IMR-90 (cell line): Measurements from ENCODE around the gene FARP1. TPM values are rescaled to one million over a fixed set of nuclear protein-coding genes. Genes with fewer than 3 reads are reported as not detected.
A peak's percentile ranks its signal among the peaks of the same experiment; 100 is the strongest.

Experiments used
- ATAC-seq: fragments of 200-7000 bp; cut with Tn5 transposase; 2 replicates; pipeline ENCODE4 v1.9.1; 2020; ENCODE audit warnings: low read depth, mild to moderate bottlenecking, moderate library complexity
- BruUV-seq: library from RNA; stranded (reverse); fragments of 400-500 nt; replicated peaks from 2 replicates; lab custom pipeline; 2021; lab: Mats Ljungman, UMichigan
- CTCF ChIA-PET: fragments of 300-600 bp; formaldehyde crosslinking; extraction: SDS; loops from one replicate; lab custom pipeline; 2021; ENCODE audit warnings: antibody characterized with exemption; lab: Yijun Ruan, JAX
- POLR2A ChIA-PET: fragments of 300-600 bp; sonication (Branson Sonifier 250); formaldehyde crosslinking; loops from one replicate; lab custom pipeline; 2022; ENCODE audit warnings: antibody characterized with exemption; ENCODE audit not compliant: unreplicated experiment; lab: Charles Lee
- DNase-seq: peaks from one replicate; pipeline ENCODE4 v3.0.0; 2013
- H2AFZ ChIP-seq: replicated peaks from 2 replicates; pipeline ENCODE3; 2013; ENCODE audit warnings: low read length, mild to moderate bottlenecking; ENCODE audit not compliant: poor library complexity
- H2AK5ac ChIP-seq: 2 replicates; pipeline ENCODE4 v1.6.1; 2013; ENCODE audit warnings: low read depth, low read length, inconsistent platforms
- H2AK9ac ChIP-seq: replicated peaks from 2 replicates; pipeline ENCODE3; 2013; ENCODE audit warnings: mild to moderate bottlenecking, low read depth, low read length, moderate library complexity; ENCODE audit not compliant: poor library complexity
- H2BK120ac ChIP-seq: 2 replicates; pipeline ENCODE4 v1.6.1; 2013; ENCODE audit warnings: low read depth, low read length, inconsistent platforms
- H2BK15ac ChIP-seq: 3 replicates; pipeline ENCODE4 v1.6.1; 2013; ENCODE audit warnings: low read depth, low read length, inconsistent platforms
- H2BK20ac ChIP-seq: 2 replicates; pipeline ENCODE4 v1.6.1; 2013; ENCODE audit warnings: low read depth, mild to moderate bottlenecking, inconsistent platforms, low read length, moderate library complexity
- H2BK5ac ChIP-seq: 2 replicates; pipeline ENCODE4 v1.6.1; 2013; ENCODE audit warnings: mild to moderate bottlenecking, low read depth, low read length, inconsistent platforms; ENCODE audit not compliant: poor library complexity, severe bottlenecking
- H3K14ac ChIP-seq: replicated peaks from 2 replicates; pipeline ENCODE4 v1.6.1; 2013; ENCODE audit warnings: low read depth, low read length, inconsistent platforms
- H3K18ac ChIP-seq: 2 replicates; pipeline ENCODE4 v1.6.1; 2013; ENCODE audit warnings: low read depth, low read length, control low read depth
- H3K23ac ChIP-seq: 2 replicates; pipeline ENCODE4 v1.6.1; 2013; ENCODE audit warnings: low read depth, low read length, inconsistent platforms
- H3K27ac ChIP-seq: 2 replicates; pipeline ENCODE4 v1.5.1; 2013; ENCODE audit warnings: mild to moderate bottlenecking, control low read depth, low read length; ENCODE audit not compliant: insufficient read depth
- H3K27me3 ChIP-seq: 2 replicates; pipeline ENCODE4 v1.6.1; 2013; ENCODE audit warnings: low read length; ENCODE audit not compliant: control insufficient read depth, insufficient read depth
- H3K36me3 ChIP-seq: 2 replicates; pipeline ENCODE4 v1.6.1; 2013; ENCODE audit warnings: low read length, mixed read lengths; ENCODE audit not compliant: control insufficient read depth, insufficient read depth
- H3K4ac ChIP-seq: 2 replicates; pipeline ENCODE4 v1.6.1; 2013; ENCODE audit warnings: low read depth, low read length, inconsistent platforms
- H3K4me1 ChIP-seq: 2 replicates; pipeline ENCODE4 v1.6.1; 2013; ENCODE audit warnings: low read length, mixed read lengths; ENCODE audit not compliant: control insufficient read depth, insufficient read depth
- H3K4me2 ChIP-seq: 2 replicates; pipeline ENCODE4 v1.6.1; 2013; ENCODE audit warnings: low read depth, mild to moderate bottlenecking, control low read depth, low read length, moderate library complexity
- H3K4me3 ChIP-seq: 2 replicates; pipeline ENCODE4 v1.5.1; 2013; ENCODE audit warnings: low read depth, mild to moderate bottlenecking, control low read depth, low read length, moderate library complexity; ENCODE audit not compliant: insufficient read depth
- H3K56ac ChIP-seq: 2 replicates; pipeline ENCODE4 v1.6.1; 2013; ENCODE audit warnings: low read length, inconsistent platforms; ENCODE audit not compliant: insufficient read depth; ENCODE audit errors: extremely low read depth
- H3K79me1 ChIP-seq, 2 experiments: 2 replicates each; pipeline ENCODE4 v1.6.1; 2013; ENCODE audit warnings: low read length in 2 of 2, inconsistent platforms in 1 of 2, low read depth in 1 of 2
- H3K9ac ChIP-seq: 2 replicates; pipeline ENCODE4 v1.6.1; 2013; ENCODE audit warnings: low read depth, low read length, control low read depth
- H3K9me1 ChIP-seq: 2 replicates; pipeline ENCODE4 v1.6.1; 2013; ENCODE audit warnings: low read length, inconsistent platforms; ENCODE audit not compliant: insufficient read depth
- H3K9me3 ChIP-seq: 2 replicates; pipeline ENCODE4 v1.6.1; 2013; ENCODE audit warnings: low read length; ENCODE audit not compliant: control insufficient read depth, insufficient read depth
- H4K20me1 ChIP-seq: 2 replicates; pipeline ENCODE4 v1.6.1; 2013; ENCODE audit warnings: low read length, inconsistent platforms; ENCODE audit not compliant: insufficient read depth
- H4K5ac ChIP-seq: 2 replicates; pipeline ENCODE4 v1.6.1; 2013; ENCODE audit warnings: mild to moderate bottlenecking, low read depth, low read length, control low read depth
- H4K8ac ChIP-seq, 2 experiments: 2 replicates each; pipeline ENCODE4 v1.6.1; 2013; ENCODE audit warnings: low read depth in 2 of 2, low read length in 2 of 2, control low read depth in 1 of 2, inconsistent platforms in 1 of 2
- H4K91ac ChIP-seq: 2 replicates; pipeline ENCODE4 v1.6.1; 2013; ENCODE audit warnings: low read depth, low read length, inconsistent platforms; ENCODE audit not compliant: insufficient read depth
- BHLHE40 ChIP-seq: fragments of 150-350 bp; IDR thresholded peaks from 2 replicates; pipeline ENCODE4 v1.6.1; 2016; ENCODE audit warnings: mild to moderate bottlenecking, low read depth, low read length
- CEBPB ChIP-seq: IDR thresholded peaks from 2 replicates; pipeline ENCODE4 v1.6.1; 2012; ENCODE audit warnings: low read depth, low read length, improper control_type of control experiment
- CHD1 ChIP-seq: IDR thresholded peaks from 2 replicates; pipeline ENCODE4 v1.6.1; 2012; ENCODE audit warnings: low read depth, low read length, improper control_type of control experiment
- FOS ChIP-seq: fragments of 150-350 bp; IDR thresholded peaks from 2 replicates; pipeline ENCODE4 v1.6.1; 2016; ENCODE audit warnings: low read depth, low read length
- MAFK ChIP-seq: IDR thresholded peaks from 2 replicates; pipeline ENCODE4 v1.6.1; 2012; ENCODE audit warnings: low read depth, low read length, improper control_type of control experiment
- MAZ ChIP-seq: IDR thresholded peaks from 2 replicates; pipeline ENCODE4 v1.6.1; 2012; ENCODE audit warnings: low read depth, mild to moderate bottlenecking, low read length, improper control_type of control experiment, moderate library complexity, borderline replicate concordance
- MXI1 ChIP-seq: IDR thresholded peaks from 2 replicates; pipeline ENCODE4 v1.6.1; 2012; ENCODE audit warnings: low read depth, mild to moderate bottlenecking, low read length, moderate library complexity, borderline replicate concordance
- NFE2L2 ChIP-seq: fragments of 150-350 bp; IDR thresholded peaks from 2 replicates; pipeline ENCODE4 v1.6.1; 2016; ENCODE audit warnings: low read depth, mild to moderate bottlenecking, low read length
- POLR2A ChIP-seq: IDR thresholded peaks from 2 replicates; pipeline ENCODE4 v1.6.1; 2012; ENCODE audit warnings: mild to moderate bottlenecking, low read depth, low read length
- RAD21 ChIP-seq: IDR thresholded peaks from 2 replicates; pipeline ENCODE4 v1.6.1; 2012; ENCODE audit warnings: low read length, improper control_type of control experiment
- RCOR1 ChIP-seq: IDR thresholded peaks from 2 replicates; pipeline ENCODE4 v1.6.1; 2012; ENCODE audit warnings: mild to moderate bottlenecking, low read length, improper control_type of control experiment; ENCODE audit not compliant: insufficient replicate concordance
- RFX5 ChIP-seq: IDR thresholded peaks from 2 replicates; pipeline ENCODE4 v1.8.0; 2012; ENCODE audit warnings: low read depth, mild to moderate bottlenecking, low read length, moderate library complexity
- SMC3 ChIP-seq: fragments of 150-350 bp; IDR thresholded peaks from 2 replicates; pipeline ENCODE4 v1.6.1; 2016; ENCODE audit warnings: low read depth, mild to moderate bottlenecking, antibody characterized with exemption, low read length, moderate library complexity
- WGBS, 2 experiments: methylation state at CpG; one replicate each; pipeline versions ENCODE4 v1.1.5 to v1.1.7; 2013; ENCODE audit warnings: missing lambda C conversion rate in 2 of 2; ENCODE audit not compliant: insufficient read length in 1 of 2; ENCODE audit errors: extremely low coverage in 2 of 2; 5-methylcytosine and 5-hydroxymethylcytosine counted together
- dilution Hi-C: fragments of 300-500 bp; cut with HindIII; formaldehyde crosslinking; loops from one replicate; pipeline ENCODE4 v1.14.3; 2018; ENCODE audit warnings: low sequenced_read_pairs; ENCODE audit not compliant: unreplicated experiment
- in situ Hi-C: fragments of 300-500 bp; cut with MboI; formaldehyde crosslinking; loops from 3 replicates; pipeline ENCODE4 v1.14.3; 2019; ENCODE audit warnings: low sequenced_read_pairs, inconsistent platforms, mixed read lengths
- intact Hi-C: fragments of 100-400 bp; cut with micrococcal nuclease; formaldehyde crosslinking; loops from 2 replicates; pipeline ENCODE4 v1.10.0; 2022
- polyA plus RNA-seq, 3 experiments: library from polyadenylated mRNA; depleted of rRNA; stranded (reverse); fragments of >200 nt; gene quantifications; 2 replicates each; pipeline ENCODE4 v1.2.3, GENCODE V29; 2012; ENCODE audit warnings: low replicate concordance in 1 of 3
- total RNA-seq: library from RNA; depleted of rRNA; stranded (reverse); fragments of >200 nt; gene quantifications from 2 replicates; pipeline ENCODE4 v1.2.3, GENCODE V29; 2012
- TF ChIP-seq, protein P1 (sequence below): fragments of 150-350 bp; IDR thresholded peaks from 2 replicates; pipeline ENCODE4 v1.6.1; 2016; ENCODE audit warnings: low read depth, mild to moderate bottlenecking, low read length, moderate library complexity, borderline replicate concordance
- TF ChIP-seq, protein P2 (sequence below): fragments of 150-350 bp; IDR thresholded peaks from 2 replicates; pipeline ENCODE4 v1.6.1; 2017; ENCODE audit warnings: mild to moderate bottlenecking, antibody characterized with exemption, low read length, low read depth
- TF ChIP-seq, protein P3 (sequence below): conservative IDR thresholded peaks from 2 replicates; pipeline ENCODE4 v1.5.1; 2012; ENCODE audit warnings: mild to moderate bottlenecking, low read depth, low read length, improper control_type of control experiment

Gene FARP1
- total and polyA plus RNA-seq, 2 of the 4 experiments (the other 2 are of a cell fraction), result 39.6 to 57.0 TPM

DNA sequence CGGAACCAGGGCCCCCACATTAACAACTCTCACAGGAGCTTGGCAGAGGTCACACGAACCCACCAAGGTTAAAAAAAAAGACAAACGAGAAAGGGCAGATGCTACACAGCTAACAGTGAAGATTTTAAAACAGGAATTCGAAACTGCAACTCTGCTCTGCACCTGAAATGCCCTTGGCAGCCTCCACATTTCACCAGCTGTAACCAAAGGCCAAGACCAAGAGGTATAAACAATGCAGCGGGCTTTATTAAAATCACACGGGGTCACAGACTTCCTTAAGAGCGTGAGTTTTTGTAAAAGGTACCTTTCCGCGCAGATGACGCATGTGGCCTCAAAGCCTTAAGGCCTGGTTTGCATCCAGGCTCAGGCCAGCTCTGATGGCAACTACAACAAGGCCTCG, 345.8 kb downstream of the FARP1 start:
- no peak overlapping the region for H2AFZ ChIP-seq
- no peak overlapping the region for H2BK5ac ChIP-seq
- peak overlapping the region; percentile 28; the same call in 1 of the 2 replicates for H3K14ac ChIP-seq
- H3K79me1 ChIP-seq, result peaks cover 61 to 93% of the 10 kb centered on the region in 2 experiments
- H3K56ac ChIP-seq, result no peak overlapping the region
- H3K9me1 ChIP-seq, result peaks cover 54% of the 10 kb centered on the region
- no peak overlapping the region for H3K4me3 ChIP-seq
- ChIA-PET CTCF (interaction anchor here (0.5 to 0.6 kb wide), 2 partner anchors 14 to 617 kb away, joined by 3 to 7 read pairs; no protein-coding TSS in a partner anchor), POLR2A (no interaction called here)
- TF ChIP-seq MAFK (no peak), POLR2A (no peak), BHLHE40 (no peak), MAZ (no peak), RFX5 (no peak), SMC3 (no peak), MXI1 (no peak), NFE2L2 (no peak), FOS (no peak), RCOR1 (no peak), RAD21 (no peak), CHD1 (no peak), CEBPB (no peak)
- TF ChIP-seq, protein P1, sequence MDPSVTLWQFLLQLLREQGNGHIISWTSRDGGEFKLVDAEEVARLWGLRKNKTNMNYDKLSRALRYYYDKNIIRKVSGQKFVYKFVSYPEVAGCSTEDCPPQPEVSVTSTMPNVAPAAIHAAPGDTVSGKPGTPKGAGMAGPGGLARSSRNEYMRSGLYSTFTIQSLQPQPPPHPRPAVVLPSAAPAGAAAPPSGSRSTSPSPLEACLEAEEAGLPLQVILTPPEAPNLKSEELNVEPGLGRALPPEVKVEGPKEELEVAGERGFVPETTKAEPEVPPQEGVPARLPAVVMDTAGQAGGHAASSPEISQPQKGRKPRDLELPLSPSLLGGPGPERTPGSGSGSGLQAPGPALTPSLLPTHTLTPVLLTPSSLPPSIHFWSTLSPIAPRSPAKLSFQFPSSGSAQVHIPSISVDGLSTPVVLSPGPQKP, result no peak
- TF ChIP-seq, protein P2, sequence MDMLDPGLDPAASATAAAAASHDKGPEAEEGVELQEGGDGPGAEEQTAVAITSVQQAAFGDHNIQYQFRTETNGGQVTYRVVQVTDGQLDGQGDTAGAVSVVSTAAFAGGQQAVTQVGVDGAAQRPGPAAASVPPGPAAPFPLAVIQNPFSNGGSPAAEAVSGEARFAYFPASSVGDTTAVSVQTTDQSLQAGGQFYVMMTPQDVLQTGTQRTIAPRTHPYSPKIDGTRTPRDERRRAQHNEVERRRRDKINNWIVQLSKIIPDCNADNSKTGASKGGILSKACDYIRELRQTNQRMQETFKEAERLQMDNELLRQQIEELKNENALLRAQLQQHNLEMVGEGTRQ, result no peak
- TF ChIP-seq, protein P3, sequence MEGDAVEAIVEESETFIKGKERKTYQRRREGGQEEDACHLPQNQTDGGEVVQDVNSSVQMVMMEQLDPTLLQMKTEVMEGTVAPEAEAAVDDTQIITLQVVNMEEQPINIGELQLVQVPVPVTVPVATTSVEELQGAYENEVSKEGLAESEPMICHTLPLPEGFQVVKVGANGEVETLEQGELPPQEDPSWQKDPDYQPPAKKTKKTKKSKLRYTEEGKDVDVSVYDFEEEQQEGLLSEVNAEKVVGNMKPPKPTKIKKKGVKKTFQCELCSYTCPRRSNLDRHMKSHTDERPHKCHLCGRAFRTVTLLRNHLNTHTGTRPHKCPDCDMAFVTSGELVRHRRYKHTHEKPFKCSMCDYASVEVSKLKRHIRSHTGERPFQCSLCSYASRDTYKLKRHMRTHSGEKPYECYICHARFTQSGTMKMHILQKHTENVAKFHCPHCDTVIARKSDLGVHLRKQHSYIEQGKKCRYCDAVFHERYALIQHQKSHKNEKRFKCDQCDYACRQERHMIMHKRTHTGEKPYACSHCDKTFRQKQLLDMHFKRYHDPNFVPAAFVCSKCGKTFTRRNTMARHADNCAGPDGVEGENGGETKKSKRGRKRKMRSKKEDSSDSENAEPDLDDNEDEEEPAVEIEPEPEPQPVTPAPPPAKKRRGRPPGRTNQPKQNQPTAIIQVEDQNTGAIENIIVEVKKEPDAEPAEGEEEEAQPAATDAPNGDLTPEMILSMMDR, result no peak
- intact Hi-C loops, result no loop called here
- no peak overlapping the region for H4K5ac ChIP-seq
- H2AK9ac ChIP-seq, result no peak overlapping the region
- no peak overlapping the region for H3K4ac ChIP-seq
- no peak overlapping the region for H2AK5ac ChIP-seq
- H2BK120ac ChIP-seq, result no peak overlapping the region
- no peaks in the 10 kb centered on the region for H3K27me3 ChIP-seq
- no peak overlapping the region for H2BK20ac ChIP-seq
- dilution Hi-C loops, result no loop called here
- H3K36me3 ChIP-seq, result no peaks in the 10 kb centered on the region
- H4K20me1 ChIP-seq, result peaks cover 86% of the 10 kb centered on the region
- no peak overlapping the region for H3K27ac ChIP-seq
- DNase-seq (no peak), ATAC-seq (no peak)
- no peak overlapping the region for H3K18ac ChIP-seq
- BruUV-seq, result no TSS peak
- H4K8ac ChIP-seq, result no peak overlapping the region
- no peak overlapping the region for H3K9ac ChIP-seq
- in situ Hi-C loops, result no loop called here
- no peak overlapping the region for H2BK15ac ChIP-seq
- H3K4me2 ChIP-seq, result no peak overlapping the region
- no peak overlapping the region; the same call in 1 of the 2 replicates for H3K23ac ChIP-seq
- no peaks in the 10 kb centered on the region for H3K9me3 ChIP-seq
- H3K4me1 ChIP-seq, result peaks cover 31% of the 10 kb centered on the region
- 96% methylated on average over 4 of the region's 11 CpGs; no CpG with 5 or more reads in 1 of the 2 experiments for WGBS, 2 experiments
- H4K91ac ChIP-seq, result no peak overlapping the region
